ENCODE results near the gene RNF115.
A peak's percentile ranks its signal among the peaks of the same experiment; 100 is the strongest.
"Not testable (repeated sequence)": the region's sequence is repeated elsewhere in the genome, so short reads cannot be mapped to it uniquely, and the experiment has no call there.

Gene RNF115

DNA sequence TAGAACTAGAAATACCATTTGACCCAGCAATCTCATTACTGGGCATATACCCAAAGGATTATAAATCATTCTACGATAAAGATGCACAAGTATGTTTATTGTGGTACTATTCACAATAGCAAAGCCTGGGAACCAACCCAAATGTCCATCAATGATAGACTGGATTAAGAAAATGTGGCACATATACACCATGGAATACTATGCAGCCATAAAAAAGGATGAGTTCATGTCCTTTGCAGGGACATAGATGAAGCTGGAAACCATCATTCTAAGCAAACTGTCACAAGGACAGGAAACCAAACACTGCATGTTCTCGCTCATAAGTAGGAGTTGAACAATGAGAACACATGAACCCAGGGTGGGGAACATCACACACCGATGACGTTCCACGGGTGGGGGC lies 97.7 kb downstream of the RNF115 start:
- not testable (repeated sequence) for DNase-seq

DNA sequence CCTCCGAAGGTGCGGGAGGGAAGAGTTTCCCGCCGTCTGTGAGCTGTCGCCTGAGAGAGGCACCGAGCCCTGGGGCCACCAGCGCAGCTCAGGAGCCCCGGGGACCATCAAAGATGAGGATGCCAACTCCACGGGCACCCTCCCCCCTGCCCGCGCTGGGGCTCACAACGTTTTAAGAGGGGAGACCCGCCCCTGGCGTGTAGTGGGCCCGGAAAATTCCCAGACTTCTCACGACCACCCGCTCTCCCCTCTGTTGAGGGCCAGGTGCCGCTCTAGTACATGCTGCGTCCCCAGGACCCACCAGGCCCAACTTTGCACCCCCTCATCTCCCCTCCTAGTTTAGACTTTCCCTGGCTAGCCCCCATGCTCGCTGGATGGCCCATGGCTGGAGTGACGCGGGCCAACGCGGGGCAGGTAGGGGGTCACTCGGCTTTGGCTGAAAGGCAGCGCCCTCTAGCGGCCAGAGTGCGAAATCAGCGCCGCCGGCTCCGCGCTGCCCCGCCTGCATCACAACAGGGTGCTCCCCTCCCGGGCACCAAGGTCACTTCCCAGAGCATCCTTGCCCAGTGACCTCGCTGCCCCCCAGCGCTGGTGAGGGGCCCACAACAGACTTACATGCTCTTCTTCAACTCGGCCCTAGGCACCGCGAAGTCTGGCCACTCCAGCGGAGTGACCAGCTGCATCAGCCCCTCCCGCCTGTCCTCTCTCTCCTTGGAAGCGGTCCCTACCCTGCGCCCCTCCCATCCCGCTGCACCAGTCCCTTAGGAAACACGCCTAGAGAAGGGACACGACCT lies 102.8 kb downstream of the RNF115 start:
- DNase-seq = peak; percentile 48

DNA sequence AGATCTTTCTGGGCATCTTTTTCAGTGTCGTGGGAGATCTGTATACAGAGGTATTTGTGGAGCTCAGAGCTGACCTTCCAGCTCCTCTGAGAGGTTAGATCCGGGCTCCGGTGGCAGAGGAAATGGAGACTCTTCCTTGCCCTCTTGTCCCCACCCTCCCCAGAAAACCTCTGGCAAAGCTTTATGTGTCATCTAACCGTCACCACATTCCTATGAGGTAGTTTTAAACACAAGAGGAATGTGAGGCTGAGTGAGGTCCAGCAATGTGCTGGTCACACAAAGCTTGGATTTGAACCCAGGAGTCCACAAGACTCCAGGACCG lies 103.4 kb downstream of the RNF115 start:
- no peak for DNase-seq

DNA sequence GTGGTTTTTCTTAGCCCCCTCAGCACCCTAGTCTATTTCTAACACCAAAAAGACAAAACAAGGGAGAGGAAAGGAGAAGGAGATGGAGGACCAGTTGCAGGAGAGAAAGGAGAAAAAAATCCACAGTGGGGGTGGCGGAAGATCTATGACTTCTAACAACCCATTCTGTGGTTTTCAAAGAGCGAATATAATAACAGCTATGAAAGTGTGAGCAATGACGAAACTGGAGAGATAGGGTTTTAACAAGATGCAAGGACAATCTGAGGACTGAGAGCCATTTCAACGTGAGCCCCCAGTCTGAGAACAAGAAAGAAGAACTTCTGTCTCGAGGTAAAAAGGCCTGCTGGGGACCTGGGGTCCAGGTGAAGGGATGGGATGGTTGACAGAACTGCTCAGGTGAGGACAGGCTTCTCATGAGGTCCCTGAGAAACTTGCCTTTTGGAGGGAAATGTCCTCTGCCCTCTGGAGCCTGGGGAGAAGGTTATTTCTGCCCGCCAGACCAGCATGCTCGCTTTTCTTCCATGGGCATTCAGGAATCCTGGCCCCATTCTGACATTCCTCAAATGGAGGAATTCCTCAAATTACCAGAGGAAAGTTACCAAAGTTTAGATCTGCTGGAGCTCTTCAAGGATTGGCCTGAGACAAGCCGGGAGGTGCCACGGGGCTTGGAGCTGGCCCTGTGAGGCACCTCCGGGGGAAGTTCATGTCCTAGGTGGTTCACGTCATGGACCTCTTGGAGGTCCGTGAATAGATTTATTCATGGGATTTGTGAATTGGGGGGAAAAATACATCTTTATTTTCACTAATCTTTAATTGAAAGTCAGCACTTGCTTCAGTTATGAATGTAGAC lies 104.4 kb downstream of the RNF115 start, which contains the start of gene CD160:
Gene CD160 (plus strand): TSS at position 270 of the 850 bp plus-strand sequence. CDS start 8,829 bp downstream, outside the sequence.
- no peak for DNase-seq

DNA sequence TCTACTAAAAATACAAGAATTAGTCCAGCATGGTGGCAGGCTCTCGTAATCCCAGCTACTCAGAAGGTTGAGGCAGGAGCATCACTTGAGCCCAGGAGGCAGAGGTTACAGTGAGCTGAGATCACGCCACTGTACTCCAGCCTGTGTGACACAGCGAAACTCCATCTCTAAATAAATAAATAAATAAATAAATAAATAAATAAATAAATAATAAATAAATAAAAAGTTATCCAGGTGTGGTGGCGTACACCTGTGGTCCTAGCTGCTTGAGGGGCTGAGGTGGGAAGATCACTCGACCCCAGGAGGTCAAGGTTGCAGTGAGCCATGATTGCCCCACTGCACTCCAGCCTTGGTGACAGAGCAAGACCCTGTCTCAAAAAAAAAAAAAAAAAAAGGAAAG lies 105.4 kb downstream of the RNF115 start:
- DNase-seq = not testable (repeated sequence)

DNA sequence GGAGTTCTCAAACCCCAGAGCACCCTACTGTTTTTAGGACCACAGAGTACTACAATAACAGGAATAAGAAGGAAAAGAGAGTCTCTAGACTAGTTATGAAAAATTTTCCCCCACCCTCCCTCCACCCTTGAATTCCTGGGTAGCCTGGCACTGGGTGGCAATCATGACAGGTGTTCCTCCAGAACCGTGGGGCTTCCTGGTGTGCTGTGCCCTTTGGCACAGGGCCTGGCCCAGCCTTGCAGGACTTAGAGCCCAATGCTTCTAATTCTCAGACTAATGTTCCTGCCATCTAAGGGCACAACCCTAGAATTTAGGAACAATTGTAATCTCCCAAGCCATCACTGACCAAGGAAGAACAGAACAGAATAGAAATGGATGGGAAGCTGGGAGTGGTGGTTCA lies 106.1 kb downstream of the RNF115 start:
- no peak for DNase-seq

DNA sequence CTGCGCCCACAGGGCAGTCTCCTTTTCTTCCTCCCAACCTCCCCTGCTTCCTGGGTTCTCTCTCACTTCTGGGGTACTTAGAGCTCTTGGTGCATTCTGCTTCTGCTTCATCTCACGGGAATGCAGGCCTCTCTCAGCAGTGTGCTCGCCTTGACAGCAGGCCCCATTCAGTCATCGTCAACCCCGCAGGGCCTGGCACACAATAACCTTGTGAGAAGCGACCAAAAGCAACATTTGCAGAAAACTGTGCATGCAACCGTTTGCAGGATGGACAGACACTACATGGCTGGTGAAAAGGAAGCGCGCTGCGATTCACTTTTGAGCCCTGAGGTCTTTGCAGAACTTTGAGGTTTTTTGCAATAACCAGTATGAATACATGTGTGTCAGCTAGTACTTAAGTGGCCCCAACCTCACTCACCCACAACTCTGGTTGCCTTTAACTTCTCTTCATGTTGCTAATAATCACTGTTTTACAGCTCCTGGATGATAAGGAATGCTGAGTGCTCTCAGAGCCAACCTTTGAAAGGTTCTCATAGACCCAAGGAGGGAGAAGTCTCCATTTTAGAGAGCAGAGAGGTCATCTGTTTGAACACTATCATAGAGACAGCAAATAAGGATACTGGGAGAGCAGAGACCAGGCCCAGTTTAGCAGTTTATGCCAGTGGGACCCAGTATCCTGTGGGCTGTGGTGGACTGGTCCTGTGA lies 107.1 kb downstream of the RNF115 start:
- no peak for DNase-seq

DNA sequence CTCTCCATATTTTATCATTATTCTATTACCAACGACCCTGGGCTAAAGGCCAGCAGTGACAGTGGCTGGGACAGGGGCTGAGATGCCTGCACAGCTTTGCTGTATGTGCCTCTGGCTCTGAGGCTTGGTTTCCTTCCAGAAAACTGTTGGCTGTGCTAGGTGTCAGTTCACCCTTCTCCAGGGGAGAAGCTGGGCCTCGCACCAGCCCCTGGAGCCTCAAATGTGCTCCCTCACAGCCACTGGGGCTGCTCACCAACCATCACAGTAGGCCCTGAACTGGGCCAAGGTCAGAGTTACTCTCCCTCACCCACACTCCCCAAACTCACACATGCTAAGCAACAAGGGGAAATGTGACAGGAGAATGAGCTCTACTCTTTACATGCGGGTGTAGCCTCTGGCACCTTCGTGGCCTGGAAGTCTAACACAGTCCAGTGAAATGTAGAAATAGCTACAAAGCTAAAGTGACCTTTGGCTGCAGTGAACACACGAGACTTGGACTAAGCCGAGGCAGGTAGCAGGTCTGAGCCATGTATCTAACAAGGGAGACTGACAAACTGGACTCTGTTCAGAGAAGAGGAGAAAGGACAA lies 109.3 kb downstream of the RNF115 start:
- DNase-seq = no peak

DNA sequence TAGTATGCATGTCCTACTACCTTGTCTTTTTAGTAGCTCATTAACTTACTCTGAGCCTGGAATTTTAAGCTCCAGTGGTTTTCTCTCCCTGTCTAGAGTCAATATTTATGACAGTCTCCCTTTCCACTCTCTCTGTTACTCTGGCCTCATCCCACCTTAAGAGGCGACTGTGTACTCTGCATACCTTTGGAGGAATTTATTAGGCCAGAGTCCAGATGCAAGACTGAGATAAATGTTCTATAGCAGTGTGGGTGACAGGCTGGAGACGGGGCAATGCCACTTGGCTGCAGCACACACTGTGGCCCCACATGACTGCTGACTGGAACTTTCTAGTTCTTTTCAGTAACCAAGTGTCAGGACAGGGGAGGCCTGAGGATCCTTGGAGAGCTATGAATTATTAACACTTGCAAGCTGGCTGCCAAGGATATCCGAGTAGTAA lies 112.7 kb downstream of the RNF115 start:
- no peak for DNase-seq

DNA sequence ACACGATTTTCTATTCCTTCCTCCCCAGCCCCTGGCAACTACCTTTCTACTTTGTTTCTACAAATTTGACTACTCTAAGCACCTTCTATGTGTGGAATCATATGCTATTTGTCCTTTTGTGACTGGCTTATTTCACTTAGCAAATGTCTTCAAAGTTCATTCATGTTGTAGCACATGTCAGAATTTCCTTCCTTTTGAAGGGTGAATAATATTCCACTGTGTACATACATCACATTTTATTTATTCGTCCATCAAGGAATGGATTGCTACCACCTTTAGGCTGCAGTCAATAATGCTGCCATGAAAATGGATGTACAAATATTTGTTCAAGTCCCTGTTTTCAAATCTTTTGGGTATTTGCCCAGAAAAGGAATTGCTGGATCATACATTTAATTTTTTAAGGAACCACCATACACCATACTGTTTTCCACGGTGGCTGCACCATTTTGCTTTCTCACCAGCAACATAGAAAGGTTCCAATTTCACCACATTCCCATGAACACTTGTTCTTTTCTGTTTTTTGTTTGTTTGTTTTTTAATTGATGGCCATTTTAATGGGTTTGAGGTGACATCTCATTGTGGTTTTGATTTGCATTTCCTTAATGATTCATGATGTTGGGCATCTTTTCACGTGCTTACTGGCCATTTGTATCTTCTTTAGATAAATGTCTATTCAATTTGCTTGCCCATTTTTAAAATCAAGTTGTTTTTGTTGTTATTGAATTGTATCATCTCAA lies 113.4 kb downstream of the RNF115 start:
- no peak for DNase-seq

DNA sequence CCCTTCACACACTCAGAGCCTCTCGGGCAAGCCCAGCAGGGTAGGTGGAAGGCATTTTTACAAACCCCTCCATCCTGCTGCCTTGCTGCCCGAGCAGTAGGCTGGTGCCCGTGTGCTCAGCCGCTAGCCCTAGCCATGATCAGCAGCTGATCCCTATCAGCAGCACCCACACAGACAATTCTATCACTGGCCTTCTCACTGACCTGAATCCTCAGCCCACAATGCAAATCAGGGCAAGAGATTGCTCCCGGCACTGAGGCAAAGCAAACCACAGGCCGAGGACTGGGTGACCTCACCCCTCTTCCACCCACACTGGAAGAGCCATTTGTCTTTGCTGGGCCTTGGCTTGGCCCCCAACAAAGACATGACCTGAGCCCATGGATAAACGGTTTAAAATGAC lies 115.8 kb downstream of the RNF115 start:
- no peak for DNase-seq

DNA sequence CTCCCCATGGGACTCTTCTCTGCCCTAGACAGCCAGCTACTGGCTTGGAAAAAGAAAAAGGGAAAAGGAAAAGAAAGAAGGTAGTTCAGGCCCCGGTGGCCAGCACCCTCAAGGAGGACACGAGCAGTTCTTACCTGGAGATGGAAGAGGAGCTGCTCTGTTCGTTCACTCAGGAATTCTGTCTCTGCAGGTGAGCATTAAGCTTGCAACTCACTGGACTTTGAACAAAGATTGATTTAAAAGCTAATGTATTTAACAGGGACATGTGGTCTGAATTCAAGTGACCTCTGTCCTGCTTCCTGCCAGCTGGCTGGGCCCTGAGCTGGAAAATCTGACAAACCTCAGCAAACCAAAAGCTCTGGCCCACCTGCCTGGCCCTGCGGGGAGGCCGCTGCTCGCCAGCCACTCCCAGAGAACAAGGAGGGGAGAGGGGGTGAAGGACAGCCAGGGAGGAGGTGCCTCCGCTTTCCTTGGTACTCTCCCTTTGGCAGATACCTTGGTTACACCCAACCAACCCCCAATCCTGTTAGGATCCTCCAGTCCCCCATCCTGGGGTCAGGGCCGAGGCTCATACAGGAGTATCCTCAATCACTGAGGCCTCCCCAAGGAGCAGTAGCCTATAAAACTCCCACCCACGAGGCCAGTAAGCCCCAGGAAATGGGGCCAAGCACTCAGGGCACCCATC lies 116.6 kb downstream of the RNF115 start, which contains the start of gene PDZK1:
Gene PDZK1 (minus strand): TSS at position 186 of the 685 bp plus-strand sequence. CDS start 19,347 bp downstream, outside the sequence.
- no peak for DNase-seq

DNA sequence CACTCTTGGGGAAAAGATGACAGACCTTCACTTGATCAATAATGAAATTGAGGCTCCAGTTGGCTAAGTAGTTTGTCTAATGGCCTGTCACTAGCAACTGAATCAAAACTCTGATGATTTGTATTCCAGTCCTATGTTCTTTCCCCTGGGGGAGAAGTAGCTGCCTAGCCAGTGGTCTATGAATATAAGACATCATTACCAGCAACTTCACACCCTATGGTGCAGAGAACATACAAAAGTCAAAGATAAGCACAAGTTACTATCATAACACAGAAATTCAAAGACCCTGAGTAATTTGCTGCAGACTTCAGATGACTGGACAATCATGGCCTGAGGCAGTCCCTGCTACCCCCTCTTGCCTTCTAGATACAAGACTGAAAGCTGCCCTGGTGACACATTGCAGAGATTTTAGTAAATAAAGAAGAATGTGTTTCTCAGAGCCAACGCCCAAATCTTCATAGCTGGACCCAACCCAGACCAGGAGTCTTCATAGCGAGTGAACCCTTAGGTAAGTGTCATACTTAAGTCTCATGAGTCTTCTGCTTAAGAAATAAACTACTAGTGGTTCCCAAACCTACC lies 117.7 kb downstream of the RNF115 start:
- DNase-seq = no peak

DNA sequence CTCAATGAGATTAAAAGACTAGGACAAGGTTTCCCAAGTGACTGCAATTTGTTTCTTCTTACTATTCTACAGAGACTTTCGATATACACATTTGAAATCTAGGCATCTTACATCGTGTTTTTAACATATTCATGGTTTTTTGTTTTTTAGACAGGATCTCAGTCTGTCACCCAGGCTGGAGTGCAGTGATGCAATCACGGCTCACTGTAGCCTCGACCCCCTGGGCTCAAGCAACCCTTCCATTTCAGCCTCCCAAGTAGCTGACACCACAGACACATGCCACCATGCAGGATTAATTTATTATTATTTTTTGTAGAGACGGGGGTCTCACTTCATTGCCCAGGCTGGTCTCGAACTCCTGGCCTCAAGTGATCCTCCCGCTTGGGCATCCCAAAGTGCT lies 118.3 kb downstream of the RNF115 start:
- no peak for DNase-seq

DNA sequence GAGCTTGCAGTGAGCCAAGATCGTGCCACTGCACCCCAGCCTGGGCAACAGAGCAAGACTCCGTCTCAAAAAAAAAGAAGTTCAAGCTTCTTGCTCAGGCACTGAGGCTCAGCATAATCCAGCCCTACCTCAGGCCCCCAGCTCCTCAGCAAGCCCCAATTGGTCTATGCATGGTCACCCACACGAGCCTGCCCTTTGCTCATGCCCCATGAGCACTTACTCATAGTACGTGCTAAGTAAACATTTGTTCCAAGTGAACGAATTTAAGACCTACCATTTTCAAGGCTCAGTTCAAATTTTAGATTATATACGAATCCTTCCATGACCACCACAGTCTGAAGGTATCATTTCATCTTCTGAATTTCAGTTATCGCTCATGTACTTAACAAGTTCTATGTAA lies 121.1 kb downstream of the RNF115 start:
- no peak for DNase-seq

DNA sequence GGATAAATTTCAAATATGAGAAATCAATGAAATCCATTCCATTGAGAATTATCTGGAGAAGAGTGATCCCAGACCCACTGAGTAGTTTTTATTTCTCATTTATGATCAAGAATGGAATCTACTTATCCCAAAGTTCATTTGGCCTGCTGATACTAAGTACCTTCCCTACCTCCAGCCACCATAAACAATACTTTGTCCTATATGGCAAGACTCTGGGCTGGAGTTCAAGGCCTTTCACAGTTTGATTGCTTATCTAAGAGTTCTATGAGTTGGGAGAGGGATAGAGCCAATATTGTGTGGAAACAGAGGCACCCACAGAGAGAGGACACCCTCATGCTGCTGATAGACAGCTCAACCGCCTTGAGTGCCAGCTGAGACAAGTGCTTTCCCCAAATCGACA lies 121.8 kb downstream of the RNF115 start:
- DNase-seq = no peak

DNA sequence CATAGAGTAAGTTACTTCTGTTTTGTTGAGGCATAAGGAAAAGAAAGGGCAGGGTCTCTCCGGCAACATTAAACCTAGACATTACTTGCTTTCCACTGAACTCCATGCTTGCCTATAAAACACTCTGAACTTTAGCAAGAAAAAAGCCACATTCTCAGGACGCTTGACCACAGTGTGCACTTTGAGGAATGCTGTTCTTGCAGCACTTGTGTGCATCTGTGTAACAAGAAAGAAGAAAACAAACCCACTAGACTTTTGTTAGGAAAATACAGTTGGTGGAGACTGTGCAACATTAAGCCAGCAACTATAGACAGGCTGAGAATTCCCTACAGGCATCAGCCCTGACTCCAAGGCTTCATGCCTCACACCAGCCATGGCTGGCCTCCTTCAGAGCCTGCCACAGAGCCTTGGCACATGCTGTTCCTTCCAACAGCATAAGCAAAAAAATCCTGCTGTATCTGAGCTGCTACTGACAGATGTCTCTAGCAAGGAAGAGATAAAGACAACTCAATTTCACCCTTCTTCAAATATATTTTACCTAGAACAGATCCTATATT lies 122.5 kb downstream of the RNF115 start:
- no peak for DNase-seq

DNA sequence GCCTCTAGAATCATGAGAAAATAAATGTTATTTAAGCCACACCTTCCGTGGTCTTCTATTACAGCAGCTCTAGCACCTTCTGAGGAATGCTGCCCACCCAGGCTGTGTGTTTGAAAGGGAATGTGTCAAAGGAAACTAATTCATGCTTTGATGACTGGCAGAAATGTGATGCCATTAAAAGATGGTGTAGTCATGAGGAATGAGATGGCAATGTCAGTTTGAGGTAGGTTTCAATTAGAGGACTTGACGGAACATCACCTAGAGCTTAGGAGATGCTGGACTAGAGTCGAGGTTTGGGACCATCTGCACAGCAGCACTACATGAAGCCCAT lies 127.3 kb downstream of the RNF115 start:
- no peak for DNase-seq

DNA sequence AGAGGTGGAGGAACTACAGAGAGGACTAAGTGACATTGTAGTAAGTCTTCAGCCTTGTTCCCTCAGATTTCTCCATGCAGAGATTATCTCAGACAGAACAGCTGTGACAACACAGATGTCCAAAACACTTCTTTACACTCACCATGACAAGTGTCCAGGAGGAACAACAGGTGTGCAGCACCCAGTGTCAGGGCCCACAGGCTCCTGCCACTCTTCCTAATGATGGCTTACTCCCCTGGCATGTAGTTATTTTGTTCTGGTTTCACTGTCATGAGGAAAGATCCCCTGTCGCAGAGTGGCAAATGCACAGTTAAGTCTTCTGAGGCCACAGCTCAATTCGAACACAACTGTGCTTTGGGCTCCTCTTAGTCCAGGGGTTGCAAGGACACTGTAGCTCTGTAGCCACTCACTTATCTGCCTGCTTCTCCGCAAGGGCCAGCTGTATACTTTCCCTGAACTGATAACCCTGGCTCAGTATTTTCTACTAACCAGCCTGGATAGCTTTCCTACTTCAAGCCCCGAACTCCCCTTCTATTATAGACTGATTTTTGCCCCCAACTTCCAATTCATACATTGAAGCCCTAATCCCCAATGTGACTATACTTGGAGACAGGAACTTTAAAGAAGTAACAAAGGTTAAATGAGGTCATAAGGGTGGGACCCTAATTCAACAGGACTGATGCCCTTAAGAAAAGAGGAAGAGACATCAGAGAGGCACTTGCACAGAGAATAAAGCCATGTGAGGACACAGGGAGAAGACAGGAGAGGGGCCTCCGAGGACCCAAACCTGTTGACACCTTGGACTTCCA lies 127.9 kb downstream of the RNF115 start:
- no peak for DNase-seq

DNA sequence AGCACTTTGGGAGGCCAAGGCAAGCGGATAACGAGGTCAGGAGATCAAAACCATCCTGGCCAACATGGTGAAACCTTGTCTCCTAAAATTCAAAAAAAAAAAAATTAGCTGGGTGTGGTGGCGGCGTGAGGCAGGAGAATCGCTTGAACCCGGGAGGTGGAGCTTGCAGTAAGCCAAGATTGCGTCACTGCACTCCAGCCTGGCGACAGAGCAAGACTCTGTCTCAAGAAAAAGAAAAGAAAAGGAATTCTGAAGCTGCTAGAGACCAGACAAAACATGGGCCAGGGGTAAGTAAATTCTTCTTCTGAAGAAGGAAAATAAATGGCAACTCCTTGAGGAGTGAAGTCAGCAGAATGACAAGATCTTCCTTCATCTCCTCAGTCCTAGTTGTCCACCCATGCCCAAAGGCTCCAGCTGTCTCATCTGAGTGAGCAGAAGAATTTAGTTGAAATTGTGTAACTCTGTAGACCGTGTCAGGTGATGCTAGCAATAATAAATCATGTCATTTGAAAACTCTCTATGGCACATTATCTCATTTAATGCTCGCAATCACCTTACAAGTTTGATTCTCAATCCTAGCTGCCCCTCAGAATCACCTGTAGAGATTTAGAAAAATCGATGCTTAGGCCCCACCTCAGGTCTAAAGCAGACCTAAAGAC lies 131.0 kb downstream of the RNF115 start:
- no peak for DNase-seq

Data from DMS79 treated with DMSO at 0.1 percent for 48 hours (cell line).